Sigmoid colon (tissue), 7 donors: Measurements from ENCODE around the gene PSMB5. TPM values are rescaled to one million over a fixed set of nuclear protein-coding genes. Genes with fewer than 3 reads are reported as not detected.

Source experiments
- DNase-seq: peaks from one replicate; pipeline ENCODE4 v3.0.0-alpha.2; 2019
- H3K27ac ChIP-seq, 4 donors: fragments of 200-600 bp; sonication (generic); one replicate each; pipeline ENCODE4 v1.5.1; 2016 to 2019; ENCODE audit warnings: mild to moderate bottlenecking in 1 of 4
- H3K27me3 ChIP-seq, 3 donors: fragments of 200-600 bp; sonication (generic); one replicate each; pipeline ENCODE4 v1.5.1; 2019; ENCODE audit warnings: mild to moderate bottlenecking in 1 of 3
- H3K36me3 ChIP-seq, 4 donors: fragments of 200-600 bp; sonication (generic); one replicate each; pipeline ENCODE4 v1.5.1; 2016 to 2019
- H3K4me1 ChIP-seq, 4 donors: fragments of 200-600 bp; sonication (generic); one replicate each; pipeline ENCODE4 v1.5.1; 2017 to 2019
- H3K4me3 ChIP-seq, 4 donors: fragments of 200-600 bp; sonication (generic); one replicate each; pipeline ENCODE4 v1.5.1; 2017 to 2019; ENCODE audit warnings: mild to moderate bottlenecking in 2 of 4, moderate library complexity in 1 of 4
- H3K9me3 ChIP-seq, 4 donors: fragments of 200-600 bp in 3 of 4; sonication (generic) in 3 of 4; one replicate each; pipeline versions ENCODE4 v1.5.1 to v1.6.1; 2013 to 2019
- EP300 ChIP-seq, 4 donors: sonication (generic); formaldehyde crosslinking; IDR thresholded peaks; one replicate each; pipeline ENCODE4 v1.6.1; 2017; ENCODE audit warnings: antibody characterized with exemption in 4 of 4
- POLR2A ChIP-seq, 2 donors: fragments of 450-650 bp; IDR thresholded peaks; one replicate each; pipeline ENCODE4 v1.6.1; 2016; ENCODE audit warnings: antibody characterized with exemption in 2 of 2, mild to moderate bottlenecking in 2 of 2, moderate library complexity in 2 of 2
- POLR2AphosphoS5 ChIP-seq, 4 donors: sonication (generic); formaldehyde crosslinking; IDR thresholded peaks; one replicate each; pipeline ENCODE4 v1.6.1; 2017; ENCODE audit warnings: antibody characterized with exemption in 4 of 4
- WGBS, 2 donors: extraction: QIAGEN DNeasy Blood & Tissue Kit; methylation state at CpG; one replicate each; pipeline ENCODE4 v1.1.7; 2013; 5-methylcytosine and 5-hydroxymethylcytosine counted together
- intact Hi-C: fragments of 100-400 bp; cut with DNase I; formaldehyde crosslinking; loops from one replicate; pipeline ENCODE4 v1.15.1; 2023
- polyA plus RNA-seq, 3 donors: library from polyadenylated mRNA; stranded (reverse); fragments of 200-250 nt; gene quantifications; one replicate each; pipeline ENCODE4 v1.2.3, GENCODE V29; 2013
- total RNA-seq, 4 donors: library from RNA; depleted of rRNA; stranded (reverse); fragments of >200 nt; gene quantifications; one replicate each; pipeline ENCODE4 v1.1.0, GENCODE V29; 2016
- TF ChIP-seq, protein P1 (sequence below), 4 experiments: fragments of 450-650 bp in 3 of 4; fragments of 200-600 bp in 1 of 4; IDR thresholded peaks; one replicate each; pipeline ENCODE4 v1.5.1; 2016 to 2019; ENCODE audit warnings: antibody characterized with exemption in 4 of 4, mild to moderate bottlenecking in 3 of 4, moderate library complexity in 2 of 4
- donor health status: healthy with polysubstance abuse.
- donor health status: Bipolar disorder and iron deficiency.
- donor health status: healthy.

PSMB5 gene
- total and polyA plus RNA-seq, 7 donors = 113 to 179 (median 141) TPM

DNA sequence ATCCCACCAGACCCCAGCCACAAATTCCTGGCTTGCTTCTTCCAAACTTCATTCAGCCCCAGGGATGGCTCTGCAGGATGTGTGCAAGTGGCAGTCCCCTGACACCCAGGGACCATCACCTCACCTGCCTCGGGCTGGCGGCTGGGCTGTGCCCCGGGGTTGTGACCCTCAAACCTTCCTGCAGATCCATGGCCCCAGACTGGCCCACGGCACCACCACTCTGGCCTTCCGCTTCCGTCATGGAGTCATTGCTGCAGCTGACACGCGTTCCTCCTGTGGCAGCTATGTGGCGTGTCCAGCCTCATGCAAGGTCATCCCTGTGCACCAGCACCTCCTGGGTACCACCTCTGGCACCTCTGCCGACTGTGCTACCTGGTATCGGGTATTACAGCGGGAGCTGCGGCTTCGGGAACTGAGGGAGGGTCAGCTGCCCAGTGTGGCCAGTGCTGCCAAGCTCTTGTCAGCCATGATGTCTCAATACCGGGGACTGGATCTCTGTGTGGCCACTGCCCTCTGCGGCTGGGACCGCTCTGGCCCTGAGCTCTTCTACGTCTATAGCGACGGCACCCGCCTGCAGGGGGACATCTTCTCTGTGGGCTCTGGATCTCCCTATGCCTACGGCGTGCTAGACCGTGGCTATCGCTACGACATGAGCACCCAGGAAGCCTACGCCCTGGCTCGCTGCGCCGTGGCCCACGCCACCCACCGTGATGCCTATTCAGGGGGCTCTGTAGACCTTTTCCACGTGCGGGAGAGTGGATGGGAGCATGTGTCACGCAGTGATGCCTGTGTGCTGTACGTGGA lies 7.7 kb upstream of the PSMB5 start, which contains the start of gene PSMB11:
Gene PSMB11, plus strand, starts transcription at position 51 of the 804 bp plus-strand sequence. Its CDS starts 14 bp downstream, at position 65.
- intact Hi-C loops = no loop called here
- Histone ChIP-seq H3K4me1 (no peaks in the 10 kb centered on the region), H3K27ac (no peak within 1 kb of the TSS), H3K9me3 (no peaks in the 10 kb centered on the region), H3K36me3 (no peaks in the 10 kb centered on the region), H3K27me3 (no peaks in the 10 kb centered on the region), H3K4me3 (no peak within 1 kb of the TSS)
- 94 to 96% methylated on average over 36 of the region's 36 CpGs for WGBS, 2 donors
- DNase-seq = no peak
- TF ChIP-seq EP300 (IDR thresholded peaks at IDR 0.05) = no peak
- TF ChIP-seq POLR2A (IDR thresholded peaks at IDR 0.05) = no peak
- no peak for TF ChIP-seq POLR2AphosphoS5 (IDR thresholded peaks at IDR 0.05)
- TF ChIP-seq, protein P1, sequence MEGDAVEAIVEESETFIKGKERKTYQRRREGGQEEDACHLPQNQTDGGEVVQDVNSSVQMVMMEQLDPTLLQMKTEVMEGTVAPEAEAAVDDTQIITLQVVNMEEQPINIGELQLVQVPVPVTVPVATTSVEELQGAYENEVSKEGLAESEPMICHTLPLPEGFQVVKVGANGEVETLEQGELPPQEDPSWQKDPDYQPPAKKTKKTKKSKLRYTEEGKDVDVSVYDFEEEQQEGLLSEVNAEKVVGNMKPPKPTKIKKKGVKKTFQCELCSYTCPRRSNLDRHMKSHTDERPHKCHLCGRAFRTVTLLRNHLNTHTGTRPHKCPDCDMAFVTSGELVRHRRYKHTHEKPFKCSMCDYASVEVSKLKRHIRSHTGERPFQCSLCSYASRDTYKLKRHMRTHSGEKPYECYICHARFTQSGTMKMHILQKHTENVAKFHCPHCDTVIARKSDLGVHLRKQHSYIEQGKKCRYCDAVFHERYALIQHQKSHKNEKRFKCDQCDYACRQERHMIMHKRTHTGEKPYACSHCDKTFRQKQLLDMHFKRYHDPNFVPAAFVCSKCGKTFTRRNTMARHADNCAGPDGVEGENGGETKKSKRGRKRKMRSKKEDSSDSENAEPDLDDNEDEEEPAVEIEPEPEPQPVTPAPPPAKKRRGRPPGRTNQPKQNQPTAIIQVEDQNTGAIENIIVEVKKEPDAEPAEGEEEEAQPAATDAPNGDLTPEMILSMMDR (IDR thresholded peaks at IDR 0.05) = no peak

DNA sequence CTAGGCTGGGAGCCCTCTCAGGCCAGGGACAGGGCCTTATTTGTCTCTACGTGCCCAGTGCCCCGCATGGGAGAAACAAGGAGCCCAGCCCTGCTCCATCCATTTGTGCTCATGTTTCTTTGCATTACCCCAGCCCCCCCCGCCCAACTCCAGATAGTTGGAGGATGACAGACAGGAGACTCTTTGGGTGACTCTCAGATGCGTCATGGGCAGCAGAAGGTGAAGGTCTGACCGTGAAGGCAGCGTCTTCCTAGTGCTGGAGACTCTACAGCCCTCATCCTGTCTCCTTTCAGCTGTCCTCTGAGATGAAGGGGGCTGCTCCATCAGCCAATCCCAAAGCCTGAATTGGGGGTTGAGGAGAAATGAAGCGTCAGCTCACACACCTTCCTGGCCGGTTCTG lies 7.0 kb upstream of the PSMB5 start:
- Histone ChIP-seq H3K4me3 (no peak overlapping the region), H3K27ac (no peak overlapping the region), H3K4me1 (no peaks in the 10 kb centered on the region), H3K36me3 (no peaks in the 10 kb centered on the region), H3K27me3 (no peaks in the 10 kb centered on the region), H3K9me3 (no peaks in the 10 kb centered on the region)
- WGBS, 2 donors = 85 to 91% methylated on average over 8 of the region's 8 CpGs
- DNase-seq = no peak
- TF ChIP-seq POLR2A (IDR thresholded peaks at IDR 0.05) (no peak), EP300 (IDR thresholded peaks at IDR 0.05) (no peak), POLR2AphosphoS5 (IDR thresholded peaks at IDR 0.05) (no peak)
- TF ChIP-seq, protein P1 (IDR thresholded peaks at IDR 0.05) = no peak
- intact Hi-C loops = no loop called here

DNA sequence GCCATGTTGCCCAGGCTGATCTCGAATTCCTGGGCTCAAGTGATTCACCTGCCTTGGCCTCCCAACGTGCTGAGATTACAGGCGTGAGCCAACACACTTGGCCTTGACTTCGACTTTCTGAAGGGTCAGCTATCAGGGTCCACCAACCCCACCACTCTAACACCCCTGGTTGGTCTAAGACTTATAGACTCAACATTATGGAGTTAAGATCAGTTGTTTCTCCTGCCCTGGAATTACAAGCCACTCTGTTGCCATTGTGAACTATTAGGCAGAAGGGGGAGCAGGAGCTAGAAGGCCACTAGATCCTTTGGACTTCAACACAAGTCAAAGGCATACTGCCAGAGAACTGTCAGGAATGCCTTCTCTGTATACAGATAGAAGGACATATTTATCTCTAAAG lies 5.4 kb upstream of the PSMB5 start:
- no peak for DNase-seq
- H3K4me1 ChIP-seq = no peaks in the 10 kb centered on the region
- TF ChIP-seq EP300 (IDR thresholded peaks at IDR 0.05) = no peak
- TF ChIP-seq, protein P1 (IDR thresholded peaks at IDR 0.05) = no peak
- TF ChIP-seq POLR2AphosphoS5 (IDR thresholded peaks at IDR 0.05) = no peak
- no peak for TF ChIP-seq POLR2A (IDR thresholded peaks at IDR 0.05)

DNA sequence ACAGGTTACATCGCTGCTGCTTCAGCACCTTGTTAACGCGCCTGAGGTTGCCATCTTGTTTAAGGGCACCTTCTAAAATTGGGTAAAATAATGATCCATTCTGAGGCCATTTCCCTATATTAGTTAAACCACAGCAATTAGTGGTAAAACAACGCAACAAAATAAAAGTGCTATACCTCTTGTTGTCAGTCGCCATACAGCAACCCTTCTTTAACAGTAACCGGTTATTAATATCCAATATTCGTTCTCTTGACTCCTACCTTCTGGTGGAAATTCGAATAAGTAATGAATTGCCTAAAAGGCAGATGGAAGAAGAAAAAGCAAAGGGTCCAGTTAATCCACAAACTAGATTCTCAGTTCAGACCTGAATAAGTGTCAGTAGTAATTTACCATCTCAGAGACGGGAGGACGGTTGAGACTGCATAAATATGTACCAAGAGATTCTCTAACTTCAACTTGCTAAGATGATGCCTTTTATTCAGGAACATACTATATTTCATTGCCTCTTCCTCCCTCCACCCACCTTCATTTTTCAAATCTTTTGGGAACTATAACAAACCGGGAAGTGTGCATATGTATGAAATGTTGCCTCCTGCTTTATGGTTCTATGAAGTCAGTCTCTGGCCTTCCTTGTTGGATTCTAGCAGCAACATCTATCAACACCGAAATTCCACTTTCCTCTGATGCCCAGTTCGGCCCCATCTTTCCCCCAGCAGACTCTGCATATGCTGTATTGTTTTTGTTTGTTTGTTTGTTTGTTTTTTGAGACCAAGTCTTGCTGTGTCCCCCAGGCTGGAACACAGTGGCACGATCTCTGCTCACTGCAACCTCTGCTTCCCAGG lies 824 bp upstream of the PSMB5 start:
- intact Hi-C loops = loop anchor here (1.0 kb wide), 1 partner anchor 29 kb away; no protein-coding TSS in a partner anchor
- 72% methylated on average over 14 of the region's 14 CpGs for WGBS, 2 donors
- peak overlapping the region; percentile 88 to 97 (median 93) for H3K27ac ChIP-seq
- no peaks in the 10 kb centered on the region for H3K27me3 ChIP-seq
- peaks cover 0 to 14% (median 13%) of the 10 kb centered on the region in 4 donors for H3K4me1 ChIP-seq
- TF ChIP-seq, protein P1 (IDR thresholded peaks at IDR 0.05) = no peak
- TF ChIP-seq POLR2A (IDR thresholded peaks at IDR 0.05) = no peak
- peaks cover 9 to 30% (median 26%) of the 10 kb centered on the region in 4 donors for H3K36me3 ChIP-seq
- peak overlapping the region; percentile 59 to 94 (median 80) for H3K4me3 ChIP-seq
- no peaks in the 10 kb centered on the region for H3K9me3 ChIP-seq
- no peak for DNase-seq

More for the DNA sequence above, 5.4 kb upstream of the PSMB5 start:
- Histone ChIP-seq H3K27ac (no peak overlapping the region), H3K36me3 (no peaks in the 10 kb centered on the region), H3K9me3 (no peaks in the 10 kb centered on the region), H3K4me3 (no peak overlapping the region), H3K27me3 (no peaks in the 10 kb centered on the region)
- WGBS, 2 donors = 89 to 91% methylated on average over 4 of the region's 4 CpGs
- intact Hi-C loops = no loop called here
